T47D (cell line): ENCODE measurements around the gene UMOD.

Experiments
- DNase-seq, 2 experiments: peaks; one replicate each; pipeline versions ENCODE4 v3.0.0 to v3.0.0-alpha.2; 2011 to 2012; ENCODE audit warnings: low read depth in 1 of 2, low spot score in 1 of 2
- JUND ChIP-seq: IDR thresholded peaks from 2 replicates; pipeline ENCODE4 v1.6.1; 2012; ENCODE audit warnings: low read depth
- in situ Hi-C: cut with HindIII; loops from 2 replicates; pipeline ENCODE4 v1.10.0; 2016; ENCODE audit warnings: low sequenced_read_pairs, low pct_unique_long_range_greater_than_20kb

Gene UMOD

DNA sequence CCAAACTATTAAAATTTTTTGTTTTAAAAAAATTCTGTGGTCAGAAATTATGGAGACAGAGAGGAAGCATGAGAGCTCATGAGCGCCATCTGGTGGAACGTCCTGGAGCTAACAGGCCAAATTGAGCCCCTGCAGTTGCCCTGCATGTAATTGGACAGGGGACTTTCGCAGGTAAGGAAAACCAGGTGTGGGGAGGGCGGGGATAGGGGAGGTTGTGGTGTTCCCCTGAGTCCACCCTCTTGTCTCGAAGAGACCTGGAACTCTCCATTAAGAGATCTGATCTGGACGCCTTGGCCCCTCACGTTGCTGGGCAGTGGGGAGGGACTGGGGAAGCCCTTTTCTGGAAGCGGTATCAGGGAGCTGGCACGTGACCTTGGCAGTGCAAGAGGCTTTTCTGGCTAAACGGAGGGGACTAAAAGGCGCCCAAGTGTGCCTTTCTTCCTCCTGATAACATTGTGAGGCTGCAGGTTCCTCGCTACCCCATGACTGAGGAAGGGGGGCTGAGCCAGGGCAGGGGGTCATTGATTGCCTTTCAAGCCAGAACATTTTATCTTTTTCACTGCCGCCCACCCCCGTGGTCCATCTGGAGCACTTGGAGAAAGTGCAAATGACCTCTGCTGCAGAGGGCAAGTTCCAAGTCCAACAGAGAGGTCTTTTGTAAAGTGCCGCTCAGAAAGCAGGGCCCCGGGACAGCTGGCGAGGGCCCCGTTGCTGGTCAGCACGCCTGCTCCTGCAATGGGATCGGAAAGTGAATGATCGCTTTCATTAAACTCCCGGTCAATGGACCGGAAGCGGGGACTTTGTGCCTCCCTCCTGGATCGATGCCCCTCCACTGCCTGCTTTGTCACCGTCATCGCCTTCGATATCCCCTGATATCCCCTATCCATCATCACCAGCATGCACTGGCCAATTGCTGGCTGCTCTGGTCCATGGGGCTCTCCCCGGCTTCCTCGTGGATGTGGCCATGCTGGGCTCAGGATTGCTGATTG, 33.6 kb upstream of the UMOD start:
- DNase-seq: peak; percentile 48 to 66
- in situ Hi-C loops: no loop called here
- no peak for TF ChIP-seq JUND

- in situ Hi-C loops: no loop called here
- peak; percentile 45 to 78 for DNase-seq
- no peak for TF ChIP-seq JUND
Observed at GRCh38 chr16:20383106-20384029, 30.9 kb upstream of the UMOD start.

DNA sequence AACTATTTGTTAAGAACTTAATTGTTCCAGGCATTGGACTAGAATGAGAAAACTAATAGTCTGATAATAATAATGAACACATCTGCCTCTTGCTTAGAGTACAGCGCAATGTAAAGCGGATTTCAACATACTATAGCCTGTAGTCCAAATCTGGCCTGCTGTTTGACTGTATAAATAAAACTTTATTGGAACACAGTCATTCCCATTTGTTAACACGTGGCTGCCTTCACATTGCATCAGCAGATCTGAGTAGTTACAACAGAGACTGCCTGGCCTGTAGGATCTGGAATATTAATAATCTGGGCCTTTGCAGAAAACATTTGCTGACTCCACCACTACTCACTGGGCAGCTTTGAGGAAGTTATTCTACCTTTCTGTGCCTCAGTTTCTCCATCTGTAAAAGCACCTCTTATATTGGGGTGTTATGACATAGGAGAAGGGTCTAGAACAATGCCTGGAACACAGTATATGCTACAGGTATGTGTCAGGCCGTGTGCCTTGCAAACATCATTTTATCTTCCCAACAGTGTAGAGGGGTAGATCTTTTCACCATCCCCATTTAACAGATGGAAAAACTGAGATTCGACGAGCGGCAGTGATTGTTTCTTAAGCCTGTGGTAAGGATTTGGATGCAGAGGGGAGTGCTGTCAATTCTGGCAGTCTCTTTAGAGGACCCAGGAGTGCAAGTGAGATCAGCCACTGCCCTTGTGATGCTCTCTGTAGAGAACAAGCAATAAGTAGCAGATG, 29.9 kb upstream of the UMOD start:
- no peak for DNase-seq
- TF ChIP-seq JUND: no peak
- in situ Hi-C loops: no loop called here

DNA sequence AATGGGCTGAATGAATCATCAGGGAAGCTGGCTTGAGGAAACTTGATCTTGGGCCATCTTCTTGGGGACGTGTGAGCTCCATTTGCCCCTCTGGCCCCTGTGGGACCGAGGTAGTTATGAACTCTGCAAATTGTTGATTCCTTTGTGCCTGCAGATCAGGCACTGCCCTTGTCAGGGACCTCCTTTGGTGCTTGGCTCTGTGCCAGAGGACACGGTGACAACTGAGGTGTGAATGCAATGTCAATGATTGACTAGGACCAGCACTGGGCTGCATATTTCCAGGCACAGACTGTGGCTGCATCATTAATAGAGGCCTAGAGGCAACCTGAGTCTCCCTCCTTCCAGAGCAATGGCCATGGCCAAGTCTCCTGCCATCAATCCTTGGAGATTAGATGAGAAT, 28.3 kb upstream of the UMOD start:
- no peak for DNase-seq
- in situ Hi-C loops: no loop called here
- no peak for TF ChIP-seq JUND

DNA sequence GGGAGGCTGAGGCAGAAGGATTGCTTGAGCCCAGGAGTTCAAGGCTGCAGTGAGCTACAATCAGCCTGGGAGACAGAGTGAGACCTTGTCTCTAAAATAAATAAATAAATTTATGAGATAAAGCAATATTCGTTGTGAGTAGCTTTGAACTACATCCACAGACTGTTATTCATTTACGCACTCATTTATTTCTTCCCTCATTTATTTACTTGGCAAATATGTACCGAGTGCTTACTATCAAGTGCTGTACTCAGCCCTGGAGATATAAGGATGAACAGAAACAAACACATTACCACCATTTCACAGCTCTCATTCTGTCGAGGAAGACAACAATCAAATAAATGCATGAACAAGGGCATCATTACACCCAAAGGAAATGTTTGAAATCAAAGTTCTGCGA, 24.7 kb upstream of the UMOD start:
- TF ChIP-seq JUND: no peak
- DNase-seq: no peak
- in situ Hi-C loops: no loop called here

GRCh38 chr16:20372701-20373100, 20.2 kb upstream of the UMOD start:
- in situ Hi-C loops: no loop called here
- no peak for DNase-seq
- TF ChIP-seq JUND: no peak

DNA sequence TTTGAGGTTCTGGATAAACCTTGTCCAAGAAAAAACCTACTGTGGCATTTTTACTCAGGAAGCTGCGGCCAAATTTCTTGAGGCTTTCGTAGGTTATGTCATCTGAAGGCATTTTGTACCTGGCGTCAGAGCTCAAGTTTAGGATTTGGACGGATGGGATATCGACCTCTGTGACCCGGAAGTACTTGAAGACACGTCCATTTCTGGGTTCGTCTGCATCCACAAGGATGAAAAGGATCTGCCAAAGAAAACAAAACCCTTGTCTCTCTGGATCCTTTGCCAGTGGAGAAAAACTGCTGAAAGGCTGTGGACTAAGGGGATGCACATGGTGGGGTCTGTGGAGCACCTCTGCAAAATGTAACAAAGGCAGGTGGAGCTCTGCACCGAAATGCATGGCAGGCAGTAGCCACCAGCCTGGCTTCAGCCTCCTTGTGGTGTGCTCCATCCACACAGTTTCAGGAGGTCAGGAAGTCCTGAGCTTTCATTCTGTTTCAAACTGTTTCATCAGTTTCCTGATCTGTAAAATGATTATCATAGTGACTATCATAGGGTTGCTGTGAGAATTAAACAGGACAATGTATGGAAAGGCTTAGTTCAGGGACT, 17.0 kb upstream of the UMOD start:
- in situ Hi-C loops: no loop called here
- DNase-seq: no peak
- no peak for TF ChIP-seq JUND

- no peak for DNase-seq
- in situ Hi-C loops: no loop called here
- TF ChIP-seq JUND: no peak
Observed at GRCh38 chr16:20364051-20364450, 11.5 kb upstream of the UMOD start.

GRCh38 chr16:20363191-20363590, 10.7 kb upstream of the UMOD start:
- TF ChIP-seq JUND: no peak
- no peak for DNase-seq
- in situ Hi-C loops: no loop called here

GRCh38 chr16:20359997-20360396, 7.5 kb upstream of the UMOD start:
- in situ Hi-C loops: no loop called here
- DNase-seq: no peak
- TF ChIP-seq JUND: no peak

- no peak for DNase-seq
- in situ Hi-C loops: no loop called here
- no peak for TF ChIP-seq JUND
Observed at GRCh38 chr16:20355114-20355782, 2.7 kb upstream of the UMOD start.

DNA sequence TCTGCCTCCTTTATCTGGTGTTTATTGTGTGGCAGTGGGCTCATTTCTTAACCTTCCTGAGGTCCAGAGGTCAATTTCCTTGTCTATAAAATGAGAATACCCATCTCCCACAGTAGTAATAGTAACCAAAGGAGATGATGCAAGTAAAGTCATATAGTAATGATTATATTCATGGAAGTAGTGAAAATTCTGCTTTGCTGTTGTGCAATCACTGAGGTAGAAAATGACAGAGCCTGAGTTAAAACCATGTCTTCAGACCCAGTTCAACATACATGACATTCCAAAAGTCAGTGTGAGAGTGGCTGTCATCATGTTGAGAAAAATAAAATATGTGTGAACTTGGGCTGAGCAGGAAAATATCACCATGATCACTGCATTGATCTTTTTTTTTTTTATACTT, 864 bp upstream of the UMOD start:
- no peak for TF ChIP-seq JUND
- in situ Hi-C loops: no loop called here
- DNase-seq: no peak
